ENCODE measurements around the gene ANKRD34A. TPM values are rescaled to one million over a fixed set of nuclear protein-coding genes. Genes with fewer than 3 reads are reported as not detected.

Gene ANKRD34A
- total and polyA plus RNA-seq, 2 of the 8 experiments (the other 6 are each of a cell fraction or from before 2014, with no cell fraction given): 0.15 to 0.20 TPM

DNA sequence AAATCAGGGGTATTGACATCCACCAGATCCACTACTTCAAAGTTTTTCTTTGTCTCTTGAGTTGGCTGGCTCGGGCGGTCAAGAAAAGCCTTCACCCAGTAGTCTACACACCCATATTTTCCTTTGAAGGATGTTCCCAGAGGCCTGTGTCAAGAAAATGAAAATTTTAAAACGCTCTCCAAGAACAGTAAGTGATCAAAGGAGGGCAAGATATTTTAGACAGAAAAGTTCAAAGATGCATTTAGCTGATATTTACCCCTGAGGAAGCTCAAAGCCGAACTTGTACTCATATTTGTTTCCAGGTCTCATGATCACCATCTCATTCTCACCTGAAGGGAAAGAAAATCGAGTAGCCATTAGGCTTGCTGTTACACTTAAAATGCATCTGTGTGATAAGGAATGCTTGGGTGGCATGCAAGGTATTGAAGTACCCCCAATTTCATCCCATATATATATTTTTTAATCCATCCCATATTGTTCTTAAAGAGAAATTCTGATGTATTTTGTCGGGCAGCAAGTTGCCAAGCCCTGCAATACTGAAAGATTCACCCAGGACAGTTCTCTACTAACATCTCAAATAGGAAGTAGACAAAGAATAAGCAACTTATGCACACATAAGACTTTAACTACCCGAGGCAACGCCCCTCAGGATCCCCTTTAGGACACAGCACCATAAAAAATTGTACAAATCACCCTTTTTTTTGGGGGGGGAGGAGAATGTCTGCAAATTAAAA, 30.9 kb upstream of the ANKRD34A start:
- Histone ChIP-seq H3K27me3 (replicated peaks in 1 of 4; ENCODE audit: control insufficient read depth in 3 of 4, extremely low read depth in 1 of 4, insufficient read depth in 3 of 4, low read length in 3 of 4) (no peaks in the 10 kb centered on the region), H3K23ac (ENCODE audit: insufficient read length) (no peak overlapping the region), H3K4ac (replicated peaks; ENCODE audit: insufficient read length, low read depth, low read length) (no peak overlapping the region), H3K79me1 (ENCODE audit: low read depth, low read length) (peaks cover 6% of the 10 kb centered on the region; the same call in 1 of the 2 replicates), H3K18ac (ENCODE audit: extremely low read depth, low read length) (no peak overlapping the region; the same call in 1 of the 2 replicates), H2BK5ac (ENCODE audit: low read depth, low read length) (no peak overlapping the region; the same call in 1 of the 2 replicates), H2BK20ac (ENCODE audit: low read length) (no peak overlapping the region), H2AFZ (ENCODE audit: low read length) (no peak overlapping the region), H3K4me3 (ENCODE audit: extremely low read depth in 1 of 4, insufficient read depth in 2 of 4, low read depth in 3 of 4, low read length in 4 of 4) (peak overlapping the region; percentile 89 to 96 (median 93)), H3K14ac (ENCODE audit: insufficient read length) (no peak overlapping the region), H3K9ac (replicated peaks in 1 of 4; ENCODE audit: extremely low read depth in 1 of 4, low read depth in 3 of 4, low read length in 3 of 4) (peak overlapping the region; percentile 74 to 95 (median 86)), H3K4me2 (ENCODE audit: insufficient read depth in 1 of 2, low read depth in 2 of 2, low read length in 2 of 2) (peak overlapping the region; percentile 83 to 96), H2BK120ac (replicated peaks; ENCODE audit: low read depth, low read length) (no peak overlapping the region), H3K27ac (ENCODE audit: low read depth, low read length) (no peak overlapping the region), H3K79me2 (ENCODE audit: control insufficient read depth in 1 of 2, insufficient read depth in 2 of 2, low read length in 2 of 2) (peaks cover 4 to 27% of the 10 kb centered on the region in 2 experiments; a peak in 3 of 4 replicates), H2BK12ac (ENCODE audit: low read depth, low read length) (no peak overlapping the region; the same call in 1 of the 2 replicates), H3K23me2 (ENCODE audit: low read depth, low read length) (peaks cover 9% of the 10 kb centered on the region), H4K20me1 (replicated peaks in 1 of 2; ENCODE audit: control insufficient read depth in 1 of 2, insufficient read depth in 2 of 2, low read length in 2 of 2) (peaks cover 0 to 2% of the 10 kb centered on the region in 2 experiments), H3K36me3 (ENCODE audit: control insufficient read depth in 2 of 4, insufficient read depth in 4 of 4, low read length in 3 of 4) (peaks cover 17 to 35% (median 25%) of the 10 kb centered on the region in 4 experiments), H3K4me1 (replicated peaks in 1 of 4; ENCODE audit: control insufficient read depth in 3 of 4, insufficient read depth in 4 of 4, low read length in 3 of 4) (peaks cover 2 to 8% (median 6%) of the 10 kb centered on the region in 4 experiments; a peak in 4 of 7 replicates), H2AK5ac (ENCODE audit: low read depth, low read length) (no peak overlapping the region), H3K56ac (replicated peaks; ENCODE audit: insufficient read length, low read depth, low read length) (no peak overlapping the region), H4K5ac (ENCODE audit: insufficient read length, low read depth, low read length) (no peak overlapping the region), H4K91ac (replicated peaks; ENCODE audit: insufficient read length, low read length) (no peak overlapping the region), H2BK15ac (ENCODE audit: low read length) (no peak overlapping the region), H4K8ac (ENCODE audit: extremely low read depth, insufficient read depth, low read length) (no peak overlapping the region), H3K9me3 (ENCODE audit: insufficient read depth in 2 of 2, low read depth in 1 of 2, low read length in 1 of 2) (no peaks in the 10 kb centered on the region)
- ChIA-PET POLR2A (ENCODE audit: partially characterized antibody) (interaction anchor here (1.1 to 13.4 kb wide), 9 partner anchors 13 to 137 kb away, joined by 3 to 218 read pairs (median 5); partner anchors contain the start of genes ANKRD34A, LIX1L, PIAS3 and POLR3GL), CTCF (ENCODE audit: partially characterized antibody) (interaction anchor here (0.5 to 12.6 kb wide), 3 partner anchors 13 to 30 kb away, joined by 3 to 93 read pairs (median 7); no protein-coding TSS in a partner anchor)
- DNase-seq (ENCODE audit: low read depth in 1 of 2, low spot score in 2 of 2) (no peak), FAIRE-seq (no peak)
- WGBS, 2 experiments (ENCODE audit: extremely low coverage in 1 of 2, insufficient coverage in 1 of 2, insufficient read length in 1 of 2, insufficient replicate concordance in 2 of 2, low coverage in 1 of 2, low lambda C conversion rate in 2 of 2, missing lambda C conversion rate in 1 of 2): 60% methylated on average over 8 of the region's 8 CpGs; no CpG with 5 or more reads in 1 of the 2 experiments
- TF ChIP-seq TAF7 (optimal IDR thresholded peaks at IDR 0.05; ENCODE audit: borderline replicate concordance, low read depth, low read length): peak; percentile 30
- TF ChIP-seq, protein P1, sequence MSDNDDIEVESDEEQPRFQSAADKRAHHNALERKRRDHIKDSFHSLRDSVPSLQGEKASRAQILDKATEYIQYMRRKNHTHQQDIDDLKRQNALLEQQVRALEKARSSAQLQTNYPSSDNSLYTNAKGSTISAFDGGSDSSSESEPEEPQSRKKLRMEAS (IDR thresholded peaks at IDR 0.05): no peak

All from H1 (cell line).